OCI-LY1 (cell line): ENCODE measurements around the gene ALOX5AP.

ENCODE experiments used
- H2AFZ ChIP-seq: fragments of 200-600 bp; sonication (generic), shearing (Covaris generic); 2 replicates; pipeline ENCODE4 v1.6.0; 2014; ENCODE audit warnings: antibody characterized with exemption, mild to moderate bottlenecking, low read length
- H3F3A ChIP-seq: fragments of 200-600 bp; sonication (generic), shearing (Covaris generic); 2 replicates; pipeline ENCODE4 v1.6.0; 2014; ENCODE audit warnings: mild to moderate bottlenecking, antibody characterized with exemption, low read length, moderate library complexity; ENCODE audit not compliant: insufficient read depth
- H3K27ac ChIP-seq: fragments of 200-600 bp; sonication (generic); 2 replicates; pipeline ENCODE4 v1.5.1; 2014; ENCODE audit warnings: low read length, mixed run types, mild to moderate bottlenecking, low read depth; ENCODE audit not compliant: poor library complexity, severe bottlenecking
- H3K27me3 ChIP-seq: fragments of 200-600 bp; sonication (generic); 2 replicates; pipeline ENCODE4 v1.6.0; 2014; ENCODE audit warnings: antibody characterized with exemption, mild to moderate bottlenecking, low read length, moderate library complexity; ENCODE audit not compliant: insufficient read depth
- H3K36me3 ChIP-seq: fragments of 200-600 bp; sonication (generic); 2 replicates; pipeline ENCODE4 v1.6.1; 2014; ENCODE audit warnings: mild to moderate bottlenecking, antibody characterized with exemption, low read length, moderate library complexity, mixed read lengths; ENCODE audit not compliant: insufficient read depth
- H3K4me1 ChIP-seq: fragments of 200-600 bp; sonication (generic); 2 replicates; pipeline ENCODE4 v1.5.1; 2014; ENCODE audit warnings: mild to moderate bottlenecking, low read length, moderate library complexity; ENCODE audit not compliant: insufficient read depth, severe bottlenecking
- H3K4me2 ChIP-seq: fragments of 200-600 bp; sonication (generic), shearing (Covaris generic); 2 replicates; pipeline ENCODE4 v1.6.1; 2014; ENCODE audit warnings: low read length
- H3K4me3 ChIP-seq: fragments of 200-600 bp; sonication (generic); 2 replicates; pipeline ENCODE4 v1.5.1; 2014; ENCODE audit warnings: low read length, low read depth, mild to moderate bottlenecking, mixed read lengths; ENCODE audit not compliant: poor library complexity, severe bottlenecking
- H3K79me2 ChIP-seq: fragments of 200-600 bp; shearing (Covaris generic); 2 replicates; pipeline ENCODE4 v1.6.1; 2016; ENCODE audit warnings: mixed run types, low read length, mixed read lengths; ENCODE audit not compliant: insufficient read depth
- H3K9ac ChIP-seq: fragments of 200-600 bp; sonication (generic), shearing (Covaris generic); 2 replicates; pipeline ENCODE4 v1.6.1; 2014; ENCODE audit warnings: mild to moderate bottlenecking, low read length, mixed read lengths
- H3K9me2 ChIP-seq: fragments of 200-600 bp; sonication (generic), shearing (Covaris generic); 2 replicates; pipeline ENCODE4 v1.6.1; 2014; ENCODE audit warnings: low read depth, mild to moderate bottlenecking, low read length, mixed read lengths
- H3K9me3 ChIP-seq: fragments of 200-600 bp; shearing (Covaris generic); 2 replicates; pipeline ENCODE4 v1.6.1; 2014; ENCODE audit warnings: low read length, mixed read lengths
- H4K20me1 ChIP-seq: fragments of 200-600 bp; sonication (generic), shearing (Covaris generic); 2 replicates; pipeline ENCODE4 v1.6.0; 2016; ENCODE audit warnings: mild to moderate bottlenecking, low read length; ENCODE audit not compliant: insufficient read depth
- CTCF ChIP-seq: fragments of 200-600 bp; sonication (generic), shearing (Covaris generic); IDR thresholded peaks from 2 replicates; pipeline ENCODE4 v1.5.1; 2017; ENCODE audit warnings: mild to moderate bottlenecking, antibody characterized with exemption, low read length, moderate library complexity, mixed read lengths
- EZH2 ChIP-seq: fragments of 200-600 bp; sonication (generic), shearing (Covaris generic); IDR thresholded peaks from 2 replicates; pipeline ENCODE4 v1.8.0; 2017; ENCODE audit warnings: borderline replicate concordance, mixed run types, mild to moderate bottlenecking, antibody characterized with exemption, low read length, moderate library complexity, mixed read lengths

The ALOX5AP gene

GRCh38 chr13:30724778-30725177 is 10.6 kb upstream of the ALOX5AP start:
- Histone ChIP-seq H3K79me2 (no peaks in the 10 kb centered on the region), H2AFZ (no peak overlapping the region), H3K9me2 (no peaks in the 10 kb centered on the region), H3F3A (no peaks in the 10 kb centered on the region), H3K4me2 (no peak overlapping the region), H4K20me1 (no peaks in the 10 kb centered on the region), H3K27me3 (no peaks in the 10 kb centered on the region), H3K9me3 (no peaks in the 10 kb centered on the region), H3K4me3 (no peak overlapping the region), H3K36me3 (no peaks in the 10 kb centered on the region), H3K9ac (no peak overlapping the region), H3K27ac (no peak overlapping the region), H3K4me1 (no peaks in the 10 kb centered on the region)
- TF ChIP-seq EZH2 (no peak), CTCF (no peak)

- H3K27me3 ChIP-seq, result no peaks in the 10 kb centered on the region
Measured at GRCh38 chr13:30725326-30726085, 9.8 kb upstream of the ALOX5AP start.

GRCh38 chr13:30726192-30726591 is 9.2 kb upstream of the ALOX5AP start:
- no peaks in the 10 kb centered on the region for H3K9me2 ChIP-seq

More at GRCh38 chr13:30725326-30726085, 9.8 kb upstream of the ALOX5AP start:
- no peak overlapping the region for H3K27ac ChIP-seq
- no peak overlapping the region for H3K4me3 ChIP-seq
- H4K20me1 ChIP-seq, result no peaks in the 10 kb centered on the region
- H3K9me3 ChIP-seq, result no peaks in the 10 kb centered on the region
- TF ChIP-seq CTCF, result no peak
- no peak for TF ChIP-seq EZH2
- no peak overlapping the region for H3K4me2 ChIP-seq
- no peak overlapping the region for H2AFZ ChIP-seq
- no peaks in the 10 kb centered on the region for H3K79me2 ChIP-seq
- H3K9me2 ChIP-seq, result no peaks in the 10 kb centered on the region
- no peak overlapping the region for H3K9ac ChIP-seq
- no peaks in the 10 kb centered on the region for H3K36me3 ChIP-seq
- H3K4me1 ChIP-seq, result no peaks in the 10 kb centered on the region
- H3F3A ChIP-seq, result no peaks in the 10 kb centered on the region

More at GRCh38 chr13:30726192-30726591, 9.2 kb upstream of the ALOX5AP start:
- Histone ChIP-seq H3K27ac (no peak overlapping the region), H3K4me3 (no peak overlapping the region), H4K20me1 (no peaks in the 10 kb centered on the region), H3K9ac (no peak overlapping the region), H2AFZ (no peak overlapping the region), H3K36me3 (no peaks in the 10 kb centered on the region), H3K4me1 (no peaks in the 10 kb centered on the region), H3K79me2 (no peaks in the 10 kb centered on the region), H3K27me3 (no peaks in the 10 kb centered on the region), H3K9me3 (no peaks in the 10 kb centered on the region), H3F3A (no peaks in the 10 kb centered on the region), H3K4me2 (no peak overlapping the region)
- TF ChIP-seq EZH2 (no peak), CTCF (no peak)
